GM12878 (cell line): ENCODE results near the gene ZBTB44. TPM values are rescaled to one million over a fixed set of nuclear protein-coding genes. Genes with fewer than 3 reads are reported as not detected.

Source experiments
- ATF2 ChIP-seq: IDR thresholded peaks from 2 replicates; pipeline ENCODE4 v1.6.1; 2012; ENCODE audit warnings: low read length, inconsistent platforms
- CHD4 ChIP-seq: fragments of 200-600 bp; sonication (generic); IDR thresholded peaks from 2 replicates; pipeline ENCODE4 v1.6.1; 2016; ENCODE audit warnings: mild to moderate bottlenecking
- CUX1 ChIP-seq: IDR thresholded peaks from 2 replicates; pipeline ENCODE4 v1.6.1; 2012; ENCODE audit warnings: improper control_type of control experiment, low read depth, low read length; ENCODE audit not compliant: insufficient replicate concordance
- E2F4 ChIP-seq: IDR thresholded peaks from 2 replicates; pipeline ENCODE4 v1.6.1; 2012; ENCODE audit warnings: low read depth, low read length, improper control_type of control experiment
- E2F8 ChIP-seq: fragments of 450-650 bp; IDR thresholded peaks from 2 replicates; pipeline ENCODE4 v1.6.1; 2018; ENCODE audit warnings: mild to moderate bottlenecking, low read depth, moderate library complexity; ENCODE audit not compliant: partially characterized antibody
- EED ChIP-seq: sonication (generic); IDR thresholded peaks from 2 replicates; pipeline ENCODE4 v1.6.1; 2016; ENCODE audit warnings: antibody characterized with exemption, low read depth
- ESRRA ChIP-seq: IDR thresholded peaks from 2 replicates; pipeline ENCODE4 v1.6.1; 2012; ENCODE audit warnings: mild to moderate bottlenecking, low read length, improper control_type of control experiment
- GATAD2B ChIP-seq: fragments of 450-650 bp; conservative IDR thresholded peaks from 2 replicates; pipeline ENCODE4 v1.6.1; 2017; ENCODE audit warnings: low read depth, mild to moderate bottlenecking, moderate library complexity
- HDAC2 ChIP-seq: fragments of 200-600 bp; sonication (generic); IDR thresholded peaks from 2 replicates; pipeline ENCODE4 v1.6.1; 2017
- IKZF1 ChIP-seq: fragments of 450-650 bp; conservative IDR thresholded peaks from 2 replicates; pipeline ENCODE4 v1.6.1; 2017; ENCODE audit warnings: antibody characterized with exemption, mild to moderate bottlenecking
- NFIC ChIP-seq: IDR thresholded peaks from 2 replicates; pipeline ENCODE4 v1.6.1; 2012; ENCODE audit warnings: low read depth, mild to moderate bottlenecking, inconsistent platforms, low read length, moderate library complexity
- RB1 ChIP-seq: fragments of 450-650 bp; formaldehyde crosslinking; IDR thresholded peaks from 2 replicates; pipeline ENCODE4 v1.6.1; 2017; ENCODE audit warnings: mild to moderate bottlenecking, borderline replicate concordance
- REST ChIP-seq: IDR thresholded peaks from 2 replicates; pipeline ENCODE4 v1.6.1; 2012; ENCODE audit warnings: mild to moderate bottlenecking, low read depth, low read length
- SIX5 ChIP-seq: IDR thresholded peaks from 2 replicates; pipeline ENCODE4 v1.6.1; 2011; ENCODE audit warnings: mild to moderate bottlenecking, low read depth, low read length, moderate library complexity; ENCODE audit not compliant: severe bottlenecking
- ZBED1 ChIP-seq: IDR thresholded peaks from 2 replicates; pipeline ENCODE4 v1.6.1; 2016; ENCODE audit warnings: borderline replicate concordance
- polyA plus RNA-seq, 11 experiments: library from polyadenylated mRNA; depleted of rRNA in 4 of 11; unstranded in 6 of 11; stranded (reverse) in 5 of 11; fragments of >200 nt; fragmentation: Nextera tagmentation in 4 of 11; fragmentation: Illumina TruSeq in 1 of 11; extraction: Ambion mirVana in 4 of 11; extraction: Trizol in 1 of 11; gene quantifications; 1 replicate in 1 of 11; 2 replicates in 10 of 11; pipeline versions ENCODE4 v1.2.1 to v1.2.3, GENCODE V29; 2011 to 2016; ENCODE audit warnings: inconsistent platforms in 2 of 11, missing spikeins in 2 of 11, low read depth in 1 of 11
- total RNA-seq, 4 experiments: library from RNA; depleted of rRNA in 3 of 4; stranded (reverse); fragments of >200 nt in 3 of 4; fragmentation: Illumina TruSeq in 1 of 4; extraction: Trizol in 1 of 4; gene quantifications; 2 replicates each; pipeline versions ENCODE4 v1.2.1 to v1.2.3, GENCODE V29; 2013 to 2021

The ZBTB44 gene
- total and polyA plus RNA-seq, 10 of the 15 experiments (the other 5 are each of a cell fraction or from before 2014, with no cell fraction given): 2.8 to 38.2 (median 12.2) TPM

- TF ChIP-seq REST (no peak), E2F8 (no peak), ZBED1 (no peak), IKZF1 (peak; percentile 79), SIX5 (no peak), CUX1 (no peak), E2F4 (no peak), ESRRA (no peak), RB1 (no peak), EED (peak; percentile 80), GATAD2B (no peak), HDAC2 (no peak), ATF2 (no peak), NFIC (no peak), CHD4 (no peak)
These were observed 136.0 kb downstream of the ZBTB44 start (continued) for GRCh38 chr11:130178441-130179339.
